IgD-negative memory B cell (primary cell): Measurements from ENCODE around the gene EPS8L1. TPM values are rescaled to one million over a fixed set of nuclear protein-coding genes. Genes with fewer than 3 reads are reported as not detected.

Experiments
- H3K27ac Mint-ChIP-seq, 3 donors: one replicate each; pipeline ENCODE4 v1.8.0; 2020 to 2022; ENCODE audit warnings: mild to moderate bottlenecking in 3 of 3, mixed read lengths in 3 of 3, moderate library complexity in 1 of 3
- H3K27me3 Mint-ChIP-seq: one replicate; pipeline ENCODE4 v1.8.0; 2021; ENCODE audit warnings: mixed read lengths
- H3K36me3 Mint-ChIP-seq: one replicate; pipeline ENCODE4 v1.8.0; 2020; ENCODE audit warnings: mild to moderate bottlenecking, mixed read lengths
- H3K4me1 Mint-ChIP-seq, 3 donors: one replicate each; pipeline ENCODE4 v1.8.0; 2020 to 2022; ENCODE audit warnings: mixed read lengths in 3 of 3, mild to moderate bottlenecking in 1 of 3
- H3K4me3 Mint-ChIP-seq, 4 donors: one replicate each; pipeline ENCODE4 v1.8.0; 2020 to 2022; ENCODE audit warnings: mild to moderate bottlenecking in 4 of 4, mixed read lengths in 4 of 4, moderate library complexity in 3 of 4
- H3K9me3 Mint-ChIP-seq, 3 donors: one replicate each; pipeline ENCODE4 v1.8.0; 2020 to 2021; ENCODE audit warnings: mixed read lengths in 3 of 3, mild to moderate bottlenecking in 1 of 3
- polyA plus RNA-seq: library from polyadenylated mRNA; unstranded; fragments of 300-500 nt; fragmentation: Illumina TruSeq; gene quantifications from one replicate; pipeline ENCODE4 v1.2.3, GENCODE V29; 2021

The EPS8L1 gene
- polyA plus RNA-seq, 1 donor from 2014 or later = 0.93 TPM

- peaks cover 28 to 34% (median 32%) of the 10 kb centered on the region in 3 donors for H3K4me1 Mint-ChIP-seq
- H3K27me3 Mint-ChIP-seq = no peaks in the 10 kb centered on the region
- peak overlapping the region; percentile 19 to 96 (median 80) for H3K27ac Mint-ChIP-seq
- H3K4me3 Mint-ChIP-seq = peak overlapping the region; percentile 96 to 99 (median 98)
- H3K36me3 Mint-ChIP-seq = no peaks in the 10 kb centered on the region
- H3K9me3 Mint-ChIP-seq = peaks cover 0 to 2% (median 0%) of the 10 kb centered on the region in 3 donors
These were observed 42.2 kb downstream of the EPS8L1 start for GRCh38 chr19:55117663-55118391.

GRCh38 chr19:55118401-55118991 is 42.8 kb downstream of the EPS8L1 start:
- Mint-ChIP-seq H3K9me3 (peaks cover 0 to 2% (median 0%) of the 10 kb centered on the region in 3 donors), H3K4me3 (peak overlapping the region; percentile 96 to 99 (median 98)), H3K27ac (peak overlapping the region in 2 of 3 donors; percentile 19 to 80), H3K27me3 (no peaks in the 10 kb centered on the region), H3K36me3 (no peaks in the 10 kb centered on the region), H3K4me1 (peaks cover 25 to 34% (median 32%) of the 10 kb centered on the region in 3 donors)

GRCh38 chr19:55119053-55119452 is 43.4 kb downstream of the EPS8L1 start:
- no peaks in the 10 kb centered on the region for H3K36me3 Mint-ChIP-seq
- peaks cover 0 to 2% (median 0%) of the 10 kb centered on the region in 3 donors for H3K9me3 Mint-ChIP-seq
- H3K4me3 Mint-ChIP-seq = peak overlapping the region; percentile 0 to 99 (median 65)
- peaks cover 21 to 34% (median 32%) of the 10 kb centered on the region in 3 donors for H3K4me1 Mint-ChIP-seq
- peaks cover 3% of the 10 kb centered on the region for H3K27me3 Mint-ChIP-seq
- H3K27ac Mint-ChIP-seq = no peak overlapping the region

- H3K27me3 Mint-ChIP-seq = peaks cover 31% of the 10 kb centered on the region
- H3K4me1 Mint-ChIP-seq = peaks cover 2 to 9% (median 4%) of the 10 kb centered on the region in 3 donors
- H3K4me3 Mint-ChIP-seq = no peak overlapping the region
- no peak overlapping the region for H3K27ac Mint-ChIP-seq
- no peaks in the 10 kb centered on the region for H3K9me3 Mint-ChIP-seq
- no peaks in the 10 kb centered on the region for H3K36me3 Mint-ChIP-seq
These were observed 55.8 kb downstream of the EPS8L1 start for GRCh38 chr19:55131421-55131820.

- Mint-ChIP-seq H3K9me3 (no peaks in the 10 kb centered on the region), H3K27me3 (peaks cover 33% of the 10 kb centered on the region), H3K36me3 (no peaks in the 10 kb centered on the region), H3K4me1 (peaks cover 2 to 9% (median 4%) of the 10 kb centered on the region in 3 donors), H3K27ac (no peak overlapping the region), H3K4me3 (peak overlapping the region in 1 of 4 donors; percentile 37)
These were observed 56.9 kb downstream of the EPS8L1 start for GRCh38 chr19:55132453-55133129.

GRCh38 chr19:55133639-55134444 is 58.2 kb downstream of the EPS8L1 start:
- H3K36me3 Mint-ChIP-seq = no peaks in the 10 kb centered on the region
- H3K4me3 Mint-ChIP-seq = peak overlapping the region in 1 of 4 donors; percentile 83
- H3K27me3 Mint-ChIP-seq = peaks cover 36% of the 10 kb centered on the region

GRCh38 chr19:55134736-55135135 is 59.1 kb downstream of the EPS8L1 start:
- no peaks in the 10 kb centered on the region for H3K9me3 Mint-ChIP-seq
- no peak overlapping the region for H3K27ac Mint-ChIP-seq
- peaks cover 2 to 9% (median 3%) of the 10 kb centered on the region in 3 donors for H3K4me1 Mint-ChIP-seq
- H3K36me3 Mint-ChIP-seq = no peaks in the 10 kb centered on the region
- peaks cover 27% of the 10 kb centered on the region for H3K27me3 Mint-ChIP-seq
- no peak overlapping the region for H3K4me3 Mint-ChIP-seq

More at GRCh38 chr19:55133639-55134444, 58.2 kb downstream of the EPS8L1 start:
- H3K4me1 Mint-ChIP-seq = peaks cover 2 to 9% (median 3%) of the 10 kb centered on the region in 3 donors
- no peaks in the 10 kb centered on the region for H3K9me3 Mint-ChIP-seq
- no peak overlapping the region for H3K27ac Mint-ChIP-seq

- no peak overlapping the region for H3K4me3 Mint-ChIP-seq
- H3K9me3 Mint-ChIP-seq = no peaks in the 10 kb centered on the region
- no peaks in the 10 kb centered on the region for H3K36me3 Mint-ChIP-seq
- H3K4me1 Mint-ChIP-seq = peaks cover 5 to 9% (median 6%) of the 10 kb centered on the region in 3 donors
- H3K27ac Mint-ChIP-seq = no peak overlapping the region
- H3K27me3 Mint-ChIP-seq = peaks cover 25% of the 10 kb centered on the region
These were observed 60.9 kb downstream of the EPS8L1 start for GRCh38 chr19:55136399-55137102.

Other genes starting within 250 kb of the EPS8L1 start
- 0.43 TPM for gene KIR2DS4, start 243.2 kb upstream of the EPS8L1 start, polyA plus RNA-seq
- gene KIR3DL2, start 225.4 kb upstream of the EPS8L1 start, polyA plus RNA-seq = 1.9 TPM
- gene FCAR, start 201.6 kb upstream of the EPS8L1 start, polyA plus RNA-seq = 0.15 TPM
- 0.63 TPM for gene NCR1, start 169.7 kb upstream of the EPS8L1 start, polyA plus RNA-seq
- gene NLRP7, start 128.3 kb upstream of the EPS8L1 start, polyA plus RNA-seq = 1.4 TPM
- 6.7 TPM for gene NLRP2, start 109.5 kb upstream of the EPS8L1 start, polyA plus RNA-seq
- gene GP6, start 37.6 kb upstream of the EPS8L1 start, polyA plus RNA-seq = 0.55 TPM
- 18.7 TPM for gene RDH13, start 12.7 kb upstream of the EPS8L1 start, polyA plus RNA-seq
- 7.4 TPM for gene PPP1R12C, start 41.8 kb downstream of the EPS8L1 start, polyA plus RNA-seq
- gene TNNT1, start 73.3 kb downstream of the EPS8L1 start, polyA plus RNA-seq = not detected
- not detected for gene TNNI3, start 81.9 kb downstream of the EPS8L1 start, polyA plus RNA-seq
- not detected for gene DNAAF3, start 90.7 kb downstream of the EPS8L1 start, polyA plus RNA-seq
- 0.43 TPM for gene SYT5, start 104.4 kb downstream of the EPS8L1 start, polyA plus RNA-seq
- gene PTPRH, start 133.6 kb downstream of the EPS8L1 start, polyA plus RNA-seq = not detected
- gene TMEM86B, start 152.9 kb downstream of the EPS8L1 start, polyA plus RNA-seq = 1.4 TPM
- 47.0 TPM for gene PPP6R1, start 183.1 kb downstream of the EPS8L1 start, polyA plus RNA-seq
- gene HSPBP1, start 204.2 kb downstream of the EPS8L1 start, polyA plus RNA-seq = 34.1 TPM
- 0.34 TPM for gene BRSK1, start 208.1 kb downstream of the EPS8L1 start, polyA plus RNA-seq
- not detected for gene TMEM150B, start 249.5 kb downstream of the EPS8L1 start, polyA plus RNA-seq